ENCODE measurements around the gene PAK4. TPM values are rescaled to one million over a fixed set of nuclear protein-coding genes. Genes with fewer than 3 reads are reported as not detected.

Gene PAK4
- total and polyA plus RNA-seq, 2 of the 13 experiments (the other 11 are each of a cell fraction or from before 2014, with no cell fraction given): 9.5 to 17.8 TPM

GRCh38 chr19:39145180-39145953 is 19.8 kb downstream of the PAK4 start (continued):
- TF ChIP-seq IKZF5 (CRISPR knock-in tag; IDR thresholded peaks at IDR 0.05) (peak; percentile 40; the same call in 1 of the 2 replicates), PAF1 (CRISPR knock-in tag; IDR thresholded peaks at IDR 0.05) (no peak), PAXIP1 (CRISPR knock-in tag; conservative IDR thresholded peaks at IDR 0.05) (peak; percentile 91), BCL6 (CRISPR knock-in tag; IDR thresholded peaks at IDR 0.05) (peak; percentile 42), MYPOP (CRISPR knock-in tag; IDR thresholded peaks at IDR 0.05) (0 out of 2 replicates have a peak, but pooled peaks have one; percentile 42), HNF4G (IDR thresholded peaks at IDR 0.05; ENCODE audit: borderline replicate concordance, low read depth, low read length) (peak; percentile 71; the same call in 1 of the 2 replicates), HNF4G (CRISPR knock-in tag; IDR thresholded peaks at IDR 0.05; ENCODE audit: borderline replicate concordance, low read depth) (no peak), ZNF367 (CRISPR knock-in tag; IDR thresholded peaks at IDR 0.05; ENCODE audit: borderline replicate concordance) (no peak), THAP11 (CRISPR knock-in tag; IDR thresholded peaks at IDR 0.05) (peak; percentile 50; the same call in 1 of the 2 replicates), HIC2 (CRISPR knock-in tag; IDR thresholded peaks at IDR 0.05; ENCODE audit: low read depth) (peak; percentile 96), ZNF773 (CRISPR knock-in tag; IDR thresholded peaks at IDR 0.05; ENCODE audit: borderline replicate concordance) (no peak), PHB2 (IDR thresholded peaks at IDR 0.05; ENCODE audit: partially characterized antibody) (no peak), ZNF256 (CRISPR knock-in tag; conservative IDR thresholded peaks at IDR 0.05) (no peak), KLF12 (CRISPR knock-in tag; IDR thresholded peaks at IDR 0.05; ENCODE audit: borderline replicate concordance) (0 out of 2 replicates have a peak, but pooled peaks have one; percentile 24), ZNF136 (CRISPR knock-in tag; IDR thresholded peaks at IDR 0.05; ENCODE audit: low read depth) (no peak), ARNT2 (CRISPR knock-in tag; IDR thresholded peaks at IDR 0.05; ENCODE audit: low read depth) (0 out of 2 replicates have a peak, but pooled peaks have one; percentile 42), CCAR2 (optimal IDR thresholded peaks at IDR 0.05; ENCODE audit: low read depth, low read length) (no peak), NAIF1 (CRISPR knock-in tag; IDR thresholded peaks at IDR 0.05; ENCODE audit: borderline replicate concordance) (no peak)

Measured in HepG2 (cell line).